EL (cell line): ENCODE results near the gene MBD2.
"Not testable (repeated sequence)": the region's sequence is repeated elsewhere in the genome, so short reads cannot be mapped to it uniquely, and the experiment has no call there.

Source experiments
- DNase-seq: peaks from one replicate; pipeline ENCODE4 v3.0.0-alpha.2; 2016

Gene MBD2

GRCh38 chr18:54235871-54236270 lies 11.4 kb upstream of the MBD2 start:
- peak; percentile 56 for DNase-seq

- DNase-seq = no peak
Observed at GRCh38 chr18:54233747-54234146, 9.3 kb upstream of the MBD2 start.

- no peak for DNase-seq
Observed at GRCh38 chr18:54233228-54233625, 8.8 kb upstream of the MBD2 start.

- DNase-seq = no peak
Observed at GRCh38 chr18:54232485-54233227, 8.2 kb upstream of the MBD2 start.

GRCh38 chr18:54229421-54230059 lies 5.1 kb upstream of the MBD2 start:
- no peak for DNase-seq

GRCh38 chr18:54228364-54228763 lies 3.9 kb upstream of the MBD2 start:
- no peak for DNase-seq

- peak; percentile 92 for DNase-seq
Observed at GRCh38 chr18:54223568-54224241, 764 bp downstream of the MBD2 start.

- DNase-seq = no peak
Observed at GRCh38 chr18:54222922-54223567, 1.4 kb downstream of the MBD2 start.

- DNase-seq = no peak
Observed at GRCh38 chr18:54220406-54220805, 4.1 kb downstream of the MBD2 start.

GRCh38 chr18:54218803-54219202 lies 5.7 kb downstream of the MBD2 start:
- not testable (repeated sequence) for DNase-seq

GRCh38 chr18:54218299-54218698 lies 6.2 kb downstream of the MBD2 start:
- DNase-seq = no peak

GRCh38 chr18:54217624-54218023 lies 6.8 kb downstream of the MBD2 start:
- no peak for DNase-seq

- DNase-seq = no peak
Observed at GRCh38 chr18:54215069-54215468, 9.4 kb downstream of the MBD2 start.

GRCh38 chr18:54210463-54210862 lies 14.0 kb downstream of the MBD2 start:
- DNase-seq = no peak

GRCh38 chr18:54209471-54210180 lies 14.8 kb downstream of the MBD2 start:
- peak; percentile 33 for DNase-seq

- DNase-seq = no peak
Observed at GRCh38 chr18:54206447-54206846, 18.0 kb downstream of the MBD2 start.

GRCh38 chr18:54205959-54206358 lies 18.5 kb downstream of the MBD2 start:
- no peak for DNase-seq

- not testable (repeated sequence) for DNase-seq
Observed at GRCh38 chr18:54205448-54205847, 19.0 kb downstream of the MBD2 start.

- no peak for DNase-seq
Observed at GRCh38 chr18:54204883-54205282, 19.6 kb downstream of the MBD2 start.

GRCh38 chr18:54203914-54204313 lies 20.6 kb downstream of the MBD2 start:
- DNase-seq = no peak

GRCh38 chr18:54202851-54203250 lies 21.6 kb downstream of the MBD2 start:
- no peak for DNase-seq

GRCh38 chr18:54197747-54198411 lies 26.6 kb downstream of the MBD2 start:
- DNase-seq = no peak
